SK-N-SH (cell line): ENCODE results near the gene RAPSN. TPM values are rescaled to one million over a fixed set of nuclear protein-coding genes. Genes with fewer than 3 reads are reported as not detected.

ENCODE experiments used
- CTCF ChIA-PET: fragments of 300-600, 350-600 bp; formaldehyde crosslinking; extraction: SDS; loops from one replicate; lab custom pipeline; 2021; lab: Yijun Ruan, JAX
- POLR2A ChIA-PET: fragments of 350-600 bp; sonication (Branson Sonifier 250); formaldehyde crosslinking; extraction: SDS; loops from one replicate; lab custom pipeline; 2020; ENCODE audit warnings: antibody characterized with exemption, inconsistent platforms; lab: Yijun Ruan, JAX
- DNase-seq: peaks from one replicate; pipeline ENCODE4 v3.0.0; 2012
- H2AFZ ChIP-seq: fragments of 200-600 bp; sonication (generic); 2 replicates; pipeline ENCODE4 v1.8.1; 2016; ENCODE audit warnings: antibody characterized with exemption, mild to moderate bottlenecking, low read depth
- H3F3A ChIP-seq: fragments of 200-600 bp; sonication (generic); replicated peaks from 2 replicates; pipeline ENCODE3; 2016; ENCODE audit warnings: antibody characterized with exemption, mild to moderate bottlenecking; ENCODE audit not compliant: insufficient read depth
- H3K27ac ChIP-seq, 2 experiments: fragments of 200-500 bp in 1 of 2; fragments of 200-600 bp in 1 of 2; sonication (Bioruptor generic) in 1 of 2; sonication (generic), shearing (Covaris generic) in 1 of 2; 2 replicates each; pipeline versions ENCODE4 v1.5.1 to v1.6.1; 2014 to 2016; ENCODE audit warnings: low read depth in 2 of 2, inconsistent platforms in 1 of 2, low read length in 1 of 2, mild to moderate bottlenecking in 1 of 2, mixed read lengths in 1 of 2
- H3K27me3 ChIP-seq: fragments of 200-600 bp; sonication (generic), shearing (Covaris generic); 2 replicates; pipeline ENCODE4 v1.6.1; 2016; ENCODE audit warnings: mixed run types; ENCODE audit not compliant: insufficient read depth
- H3K36me3 ChIP-seq, 2 experiments: fragments of 200-500 bp in 1 of 2; fragments of 200-600 bp in 1 of 2; sonication (Bioruptor generic) in 1 of 2; sonication (generic) in 1 of 2; replicated peaks in 1 of 2; 2 replicates each; pipeline versions ENCODE3 to v1.5.1; 2014 to 2016; ENCODE audit warnings: low read length in 1 of 2, mild to moderate bottlenecking in 1 of 2; ENCODE audit not compliant: insufficient read depth in 2 of 2, control insufficient read depth in 1 of 2
- H3K4me1 ChIP-seq, 2 experiments: fragments of 200-500 bp in 1 of 2; fragments of 200-600 bp in 1 of 2; sonication (Bioruptor generic) in 1 of 2; sonication (generic), shearing (Covaris generic) in 1 of 2; 2 replicates each; pipeline versions ENCODE4 v1.5.1 to v1.6.1; 2014 to 2016; ENCODE audit warnings: low read depth in 1 of 2, low read length in 1 of 2, mixed run types in 1 of 2; ENCODE audit not compliant: insufficient read depth in 2 of 2, control insufficient read depth in 1 of 2
- H3K4me2 ChIP-seq: fragments of 200-600 bp; sonication (generic), shearing (Covaris generic); 2 replicates; pipeline ENCODE4 v1.6.1; 2017; ENCODE audit warnings: mixed run types
- H3K4me3 ChIP-seq, 2 experiments: fragments of 200-500 bp in 1 of 2; fragments of 200-600 bp in 1 of 2; sonication (Bioruptor generic) in 1 of 2; sonication (generic), shearing (Covaris generic) in 1 of 2; 2 replicates each; pipeline versions ENCODE4 v1.5.1 to v1.8.1; 2014 to 2016; ENCODE audit warnings: low read depth in 2 of 2, inconsistent platforms in 1 of 2, low read length in 1 of 2, mild to moderate bottlenecking in 1 of 2, mixed read lengths in 1 of 2, moderate library complexity in 1 of 2
- H3K79me2 ChIP-seq: fragments of 200-600 bp; sonication (generic); 2 replicates; pipeline ENCODE4 v1.8.1; 2017; ENCODE audit warnings: mild to moderate bottlenecking; ENCODE audit not compliant: insufficient read depth
- H3K9ac ChIP-seq: fragments of 200-600 bp; sonication (generic); 2 replicates; pipeline ENCODE4 v1.6.1; 2017; ENCODE audit warnings: mixed run types
- H3K9me2 ChIP-seq: fragments of 200-600 bp; sonication (generic); 2 replicates; pipeline ENCODE4 v1.6.1; 2017; ENCODE audit warnings: mixed run types
- H3K9me3 ChIP-seq: fragments of 200-600 bp; sonication (generic); 2 replicates; pipeline ENCODE4 v1.6.1; 2017; ENCODE audit warnings: mixed run types, mild to moderate bottlenecking, moderate library complexity
- H4K20me1 ChIP-seq: fragments of 200-600 bp; sonication (generic); 2 replicates; pipeline ENCODE4 v1.6.1; 2017; ENCODE audit warnings: mild to moderate bottlenecking, mixed run types; ENCODE audit not compliant: insufficient read depth
- CTCF ChIP-seq: fragments of 200-600 bp; sonication (generic); IDR thresholded peaks from 2 replicates; pipeline ENCODE4 v1.6.1; 2017; ENCODE audit warnings: antibody characterized with exemption, mild to moderate bottlenecking, moderate library complexity
- EP300 ChIP-seq, 2 experiments: IDR thresholded peaks; 2 replicates each; pipeline versions ENCODE4 v1.4.0 to v1.6.1; 2012; ENCODE audit warnings: borderline replicate concordance in 1 of 2, low read depth in 1 of 2, low read length in 1 of 2
- EZH2phosphoT487 ChIP-seq: fragments of 200-600 bp; sonication (generic); IDR thresholded peaks from 2 replicates; pipeline ENCODE4 v1.6.1; 2017; ENCODE audit warnings: low read depth, mixed run types, mild to moderate bottlenecking, antibody characterized with exemption, moderate library complexity, borderline replicate concordance
- FOXJ3 ChIP-seq: sonication (generic); formaldehyde crosslinking; IDR thresholded peaks from 2 replicates; pipeline ENCODE4 v1.5.1; 2020; ENCODE audit warnings: mild to moderate bottlenecking, missing genetic modification reagents
- FOXM1 ChIP-seq: IDR thresholded peaks from 2 replicates; pipeline ENCODE4 v1.4.0; 2012; ENCODE audit warnings: low read depth, mild to moderate bottlenecking
- GATA2 ChIP-seq: sonication (generic); formaldehyde crosslinking; IDR thresholded peaks from 2 replicates; pipeline ENCODE4 v1.5.0; 2020; ENCODE audit warnings: mild to moderate bottlenecking, missing genetic modification reagents
- IRF3 ChIP-seq: fragments of 150-350 bp; IDR thresholded peaks from 2 replicates; pipeline ENCODE4 v1.6.1; 2016; ENCODE audit warnings: mild to moderate bottlenecking, low read depth, low read length
- MEF2A ChIP-seq: IDR thresholded peaks from 2 replicates; pipeline ENCODE4 v1.4.0; 2012; ENCODE audit warnings: low read depth, borderline replicate concordance
- MXI1 ChIP-seq: IDR thresholded peaks from 2 replicates; pipeline ENCODE4 v1.6.1; 2012; ENCODE audit warnings: mild to moderate bottlenecking, low read depth, low read length, improper control_type of control experiment
- PBX3 ChIP-seq: IDR thresholded peaks from 2 replicates; pipeline ENCODE4; 2012
- RXRA ChIP-seq: IDR thresholded peaks from 2 replicates; pipeline ENCODE4 v1.4.0; 2012; ENCODE audit warnings: low read depth, mild to moderate bottlenecking, borderline replicate concordance
- SIN3A ChIP-seq: IDR thresholded peaks from 2 replicates; pipeline ENCODE4 v1.6.1; 2012; ENCODE audit warnings: low read depth, mild to moderate bottlenecking, low read length, moderate library complexity, borderline replicate concordance
- SMC3 ChIP-seq: IDR thresholded peaks from 2 replicates; pipeline ENCODE4 v1.6.1; 2012; ENCODE audit warnings: low read depth, low read length, improper control_type of control experiment
- TAF1 ChIP-seq: IDR thresholded peaks from 2 replicates; pipeline ENCODE4 v1.6.1; 2012; ENCODE audit warnings: low read depth, mild to moderate bottlenecking, low read length, moderate library complexity, borderline replicate concordance
- TCF12 ChIP-seq: IDR thresholded peaks from 2 replicates; pipeline ENCODE4 v1.4.0; 2012
- YY1 ChIP-seq: IDR thresholded peaks from 2 replicates; pipeline ENCODE4 v1.4.0; 2012; ENCODE audit warnings: low read depth, mild to moderate bottlenecking
- WGBS: methylation state at CpG from one replicate; pipeline ENCODE4 v1.1.6; 2017; ENCODE audit warnings: low lambda C conversion rate; 5-methylcytosine and 5-hydroxymethylcytosine counted together
- polyA plus RNA-seq, 3 experiments: library from polyadenylated mRNA; depleted of rRNA; stranded (reverse); fragments of >200 nt; gene quantifications; 2 replicates each; pipeline ENCODE4 v1.2.3, GENCODE V29; 2012
- TF ChIP-seq, protein P1 (sequence below): fragments of 150-350 bp; IDR thresholded peaks from 2 replicates; pipeline ENCODE4 v1.6.1; 2017; ENCODE audit warnings: antibody characterized with exemption, low read length, low read depth, borderline replicate concordance

RAPSN gene
- 0.07 and 0.23 TPM in 2 replicates for polyA plus RNA-seq (2012; rRNA removed)
- 0.01 and 0.05 TPM in 2 replicates for polyA plus RNA-seq (2012; cell fraction: cytosol; rRNA removed)
- polyA plus RNA-seq (2012; cell fraction: nucleus; rRNA removed): 0.50 and 0.52 TPM in 2 replicates

GRCh38 chr11:47448566-47449427 lies at the start of gene RAPSN:
RAPSN (minus strand) TSS chr11:47449136; CDS start chr11:47448964, 172 bp downstream.
- no peaks in the 10 kb centered on the region for H3K27me3 ChIP-seq
- ChIA-PET CTCF (interaction anchor here (1.0 to 2.5 kb wide), 3 partner anchors 14 to 75 kb away, joined by 3 to 6 read pairs (median 4); partner anchors contain the start of gene PSMC3), POLR2A (no interaction called here)
- H3K36me3 ChIP-seq: no peaks in the 10 kb centered on the region
- H3K9me2 ChIP-seq: no peaks in the 10 kb centered on the region
- H2AFZ ChIP-seq: no peak within 1 kb of the TSS
- no peak within 1 kb of the TSS for H3K4me2 ChIP-seq
- no peak within 1 kb of the TSS for H3K27ac ChIP-seq
- DNase-seq: no peak
- H3F3A ChIP-seq: peaks cover 2% of the 10 kb centered on the region
- H4K20me1 ChIP-seq: no peaks in the 10 kb centered on the region
- H3K4me3 ChIP-seq: no peak within 1 kb of the TSS
- TF ChIP-seq IRF3 (no peak), MEF2A (no peak), SMC3 (no peak), GATA2 (CRISPR knock-in tag) (no peak), FOXM1 (no peak), TAF1 (no peak)
- TF ChIP-seq, protein P1, sequence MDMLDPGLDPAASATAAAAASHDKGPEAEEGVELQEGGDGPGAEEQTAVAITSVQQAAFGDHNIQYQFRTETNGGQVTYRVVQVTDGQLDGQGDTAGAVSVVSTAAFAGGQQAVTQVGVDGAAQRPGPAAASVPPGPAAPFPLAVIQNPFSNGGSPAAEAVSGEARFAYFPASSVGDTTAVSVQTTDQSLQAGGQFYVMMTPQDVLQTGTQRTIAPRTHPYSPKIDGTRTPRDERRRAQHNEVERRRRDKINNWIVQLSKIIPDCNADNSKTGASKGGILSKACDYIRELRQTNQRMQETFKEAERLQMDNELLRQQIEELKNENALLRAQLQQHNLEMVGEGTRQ: no peak
- H3K4me1 ChIP-seq: peaks cover 0 to 11% of the 10 kb centered on the region in 2 experiments; a peak in 1 of 4 replicates
- 94% methylated on average over 21 of the region's 32 CpGs for WGBS
- H3K79me2 ChIP-seq: no peaks in the 10 kb centered on the region
- H3K9me3 ChIP-seq: no peaks in the 10 kb centered on the region
- no peak within 1 kb of the TSS for H3K9ac ChIP-seq

DNA sequence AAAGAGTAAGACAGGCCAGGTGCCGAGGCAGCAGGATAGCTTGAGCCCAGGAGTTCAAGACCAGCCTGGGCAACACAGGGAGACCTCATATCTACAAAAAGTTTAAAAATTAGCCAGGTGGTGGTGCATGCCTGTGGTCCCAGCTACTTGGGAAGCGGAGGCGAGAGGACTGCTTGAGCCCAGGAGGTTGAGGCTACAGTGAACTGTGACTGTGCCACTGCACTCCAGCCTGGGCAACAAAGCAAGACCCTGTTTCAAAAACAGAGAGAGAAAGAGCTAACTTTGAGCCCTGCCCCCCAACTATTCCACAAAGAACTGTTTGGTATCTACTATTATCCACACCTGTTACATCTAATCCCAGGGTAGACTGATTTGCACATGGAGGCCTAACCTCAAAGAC lies 49.2 kb upstream of the RAPSN start:
- Histone ChIP-seq H3K79me2 (peaks cover 98% of the 10 kb centered on the region), H3K9ac (no peak overlapping the region), H3K4me2 (no peak overlapping the region), H3K27me3 (no peaks in the 10 kb centered on the region), H4K20me1 (peaks cover 86% of the 10 kb centered on the region), H3F3A (no peaks in the 10 kb centered on the region), H3K9me2 (no peaks in the 10 kb centered on the region), H3K4me3 (no peak overlapping the region), H3K27ac (no peak overlapping the region), H2AFZ (no peak overlapping the region), H3K9me3 (no peaks in the 10 kb centered on the region), H3K4me1 (peaks cover 26 to 40% of the 10 kb centered on the region in 2 experiments; a peak in 3 of 4 replicates), H3K36me3 (peaks cover 33 to 50% of the 10 kb centered on the region in 2 experiments)
- no peak for TF ChIP-seq TCF12
- TF ChIP-seq FOXJ3 (CRISPR knock-in tag): no peak
- TF ChIP-seq EZH2phosphoT487: no peak
- TF ChIP-seq FOXM1: no peak
- TF ChIP-seq YY1: no peak
- TF ChIP-seq RXRA: no peak
- TF ChIP-seq SIN3A: no peak
- no peak for TF ChIP-seq MEF2A
- no peak for TF ChIP-seq PBX3
- TF ChIP-seq MXI1: no peak
- TF ChIP-seq TAF1: no peak
- TF ChIP-seq CTCF: no peak
- no peak for TF ChIP-seq EP300 (IDR thresholded peaks at IDR 0.05; ENCODE audit: borderline replicate concordance in 1 of 2, low read depth in 1 of 2, low read length in 1 of 2)
- CTCF ChIA-PET: interaction anchor here (0.9 to 1.1 kb wide), 3 partner anchors 9 to 20 kb away, joined by 3 read pairs; no protein-coding TSS in a partner anchor
- DNase-seq: no peak
- WGBS: 100% methylated on average over 3 of the region's 3 CpGs
- POLR2A ChIA-PET: interaction anchor here (0.6 to 1.3 kb wide), 4 partner anchors 8 to 67 kb away, joined by 3 read pairs; partner anchors contain the start of gene PTPMT1
